NK-92 (cell line): ENCODE data around the gene DEFB125.
"Not testable (repeated sequence)": the region's sequence is repeated elsewhere in the genome, so short reads cannot be mapped to it uniquely, and the experiment has no call there.

Experiments
- DNase-seq: peaks from one replicate; lab custom pipeline; 2025; ENCODE audit not compliant: unreplicated experiment; lab: John Stamatoyannopoulos, UW

DEFB125 gene, protein sequence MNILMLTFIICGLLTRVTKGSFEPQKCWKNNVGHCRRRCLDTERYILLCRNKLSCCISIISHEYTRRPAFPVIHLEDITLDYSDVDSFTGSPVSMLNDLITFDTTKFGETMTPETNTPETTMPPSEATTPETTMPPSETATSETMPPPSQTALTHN

DNA sequence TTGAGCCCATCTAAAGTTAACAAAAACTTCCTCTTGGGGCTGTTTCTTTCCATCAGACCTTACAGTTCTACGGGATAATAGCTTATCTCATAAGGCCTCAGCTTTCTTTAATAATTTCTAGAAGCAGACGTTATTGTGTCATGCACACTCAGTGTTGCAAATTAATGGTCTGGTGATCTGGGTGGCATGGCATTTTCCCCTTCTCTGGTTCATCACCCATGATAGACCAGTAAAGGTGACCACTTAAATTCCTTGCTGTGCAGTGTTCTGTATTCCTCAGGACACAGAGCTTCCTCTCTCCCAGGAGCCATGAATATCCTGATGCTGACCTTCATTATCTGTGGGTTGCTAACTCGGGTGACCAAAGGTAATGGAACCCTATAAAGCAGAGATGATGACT is at the start of gene DEFB125:
DEFB125 (plus strand) TSS at position 272 of the 400 bp plus-strand sequence; CDS start at position 310, 38 bp downstream.
- no peak for DNase-seq

DNA sequence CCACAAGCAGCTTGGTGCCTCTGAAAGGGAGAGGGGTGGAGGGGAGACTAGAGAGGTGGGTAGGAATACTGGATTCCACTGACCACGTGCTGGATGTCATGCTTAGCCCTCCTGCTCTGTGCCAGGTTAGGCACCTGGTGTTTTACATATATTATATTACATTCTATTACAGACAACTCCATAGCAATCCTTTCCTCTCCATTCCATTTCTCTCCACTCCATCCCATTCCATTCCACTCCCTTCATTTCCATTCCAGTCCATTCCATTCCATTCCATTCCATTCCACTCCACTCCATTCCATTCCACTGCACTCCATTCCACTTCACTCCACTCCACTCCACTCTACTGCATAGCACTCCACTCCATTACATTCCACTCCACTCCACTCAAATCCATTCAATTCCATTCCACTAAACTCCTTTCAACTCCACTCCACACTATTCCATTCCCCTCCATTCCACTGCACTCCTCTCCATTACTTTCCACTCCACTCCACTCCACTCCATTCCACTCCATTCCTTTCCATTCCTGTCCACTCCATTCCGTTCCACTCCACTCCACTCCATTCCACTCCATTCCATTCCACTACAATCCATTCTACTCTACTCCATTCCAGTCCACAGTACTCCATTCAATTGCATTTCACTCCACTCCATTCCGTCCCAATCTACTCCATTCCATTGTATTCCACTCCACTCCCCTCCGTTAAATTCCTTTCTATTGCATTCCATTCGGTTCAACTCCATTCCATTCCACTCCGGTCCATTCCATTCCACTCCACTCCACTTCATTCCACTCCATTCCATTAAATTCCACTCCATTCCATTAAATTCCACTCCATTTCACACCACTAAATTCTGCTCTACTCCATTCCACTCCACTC is 27.2 kb upstream of the DEFB125 start:
- DNase-seq = no peak

DNA sequence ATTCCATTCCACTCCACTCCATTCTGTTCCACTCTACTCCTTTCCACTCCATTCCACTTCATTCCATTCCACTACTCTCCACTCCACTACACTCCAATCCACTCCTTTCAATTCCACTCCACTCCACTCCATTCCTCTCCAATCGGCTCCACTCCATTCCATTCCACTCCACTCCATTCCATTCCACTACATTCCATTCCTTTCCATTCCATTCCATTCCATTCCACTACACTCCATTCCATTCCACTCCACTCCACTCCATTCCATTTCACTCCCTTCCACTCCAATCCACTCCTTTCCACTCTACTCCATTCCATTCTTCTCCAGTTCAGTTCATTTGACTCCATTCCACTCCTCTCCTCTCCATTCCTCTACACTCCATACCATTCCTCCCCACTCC is 26.2 kb upstream of the DEFB125 start:
- no peak for DNase-seq

DNA sequence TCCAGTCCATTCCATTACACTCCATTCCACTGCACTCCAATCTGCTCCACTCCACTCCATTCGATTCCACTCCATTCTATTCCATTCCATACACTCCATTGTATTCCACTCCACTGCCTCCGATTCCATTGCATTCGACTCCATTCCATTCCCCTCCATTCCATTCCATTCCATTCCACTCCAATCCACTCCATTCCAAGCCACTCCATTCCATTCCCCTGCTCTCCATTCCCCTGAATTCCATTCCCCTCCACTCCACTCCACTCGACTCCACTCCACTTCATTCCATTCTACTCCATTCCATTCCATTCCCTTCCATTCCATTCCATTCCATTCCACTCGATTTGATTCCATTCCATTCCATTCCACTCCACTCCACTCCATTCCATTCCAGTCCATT is 25.7 kb upstream of the DEFB125 start:
- DNase-seq = no peak

DNA sequence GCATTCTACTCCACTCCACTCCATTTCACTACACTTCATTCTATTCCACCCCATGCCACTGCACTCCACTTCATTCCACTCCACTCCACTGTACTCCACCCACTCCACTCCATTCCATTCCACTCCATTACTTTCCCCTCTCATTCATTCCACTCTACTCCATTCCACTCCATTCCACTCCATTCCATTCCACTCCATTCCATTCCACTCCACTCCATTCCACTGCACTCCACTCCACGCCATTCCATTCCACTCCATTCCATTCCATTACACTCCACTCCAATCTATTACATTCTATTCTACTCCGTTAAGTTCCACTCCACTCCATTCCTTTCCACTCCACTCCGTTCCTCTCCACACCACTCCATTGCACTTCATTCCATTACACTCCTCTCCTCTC is 25.0 kb upstream of the DEFB125 start:
- DNase-seq = no peak

DNA sequence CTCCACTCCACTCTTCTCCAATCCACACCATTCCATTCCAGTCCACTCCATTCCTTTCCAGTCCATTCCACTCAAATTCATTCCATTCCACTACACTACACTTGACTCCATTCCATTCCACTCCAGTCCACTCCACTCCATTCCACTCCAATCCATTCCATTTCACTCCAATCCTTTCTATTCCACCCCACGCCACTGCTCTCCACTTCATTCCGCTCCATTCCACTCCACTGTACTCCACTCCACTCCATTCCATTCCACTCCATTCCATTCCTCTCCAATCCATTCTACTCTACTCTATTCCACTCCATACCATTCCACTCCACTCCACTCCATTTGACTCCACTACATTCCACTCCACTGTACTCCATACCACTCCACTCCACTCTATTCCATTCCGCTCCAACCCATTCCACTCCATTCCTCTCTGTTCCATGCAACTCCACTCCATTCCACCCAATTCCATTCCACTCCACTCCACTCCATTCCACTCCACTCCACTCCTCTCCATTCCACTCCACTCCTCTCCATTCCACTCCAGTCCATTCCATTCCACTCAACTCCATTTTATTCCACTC is 23.4 kb upstream of the DEFB125 start:
- DNase-seq = no peak

DNA sequence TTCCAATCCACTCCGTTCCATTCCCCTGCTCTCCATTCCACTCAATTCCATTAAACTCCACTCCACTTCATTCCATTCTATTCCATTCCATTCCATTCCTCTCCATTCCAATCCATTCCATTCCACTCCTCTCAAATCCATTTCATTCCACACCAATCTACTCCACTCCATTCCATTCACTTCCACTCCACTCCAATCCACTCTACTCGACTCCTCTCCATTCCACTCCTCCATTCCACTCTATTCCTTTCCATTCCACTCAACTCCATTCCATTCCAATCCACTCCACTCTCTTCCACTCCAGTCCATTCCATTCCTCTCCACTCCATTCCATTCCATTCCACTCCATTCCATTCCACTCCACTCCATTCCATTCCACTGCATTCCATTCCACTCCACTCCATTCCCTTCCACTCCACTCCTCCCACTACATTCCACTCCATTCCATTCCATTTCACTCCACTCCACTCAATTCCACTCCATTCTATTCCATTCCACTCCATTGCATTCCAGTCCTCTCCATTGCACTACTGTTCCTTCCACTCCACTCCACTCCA is 22.6 kb upstream of the DEFB125 start:
- no peak for DNase-seq

DNA sequence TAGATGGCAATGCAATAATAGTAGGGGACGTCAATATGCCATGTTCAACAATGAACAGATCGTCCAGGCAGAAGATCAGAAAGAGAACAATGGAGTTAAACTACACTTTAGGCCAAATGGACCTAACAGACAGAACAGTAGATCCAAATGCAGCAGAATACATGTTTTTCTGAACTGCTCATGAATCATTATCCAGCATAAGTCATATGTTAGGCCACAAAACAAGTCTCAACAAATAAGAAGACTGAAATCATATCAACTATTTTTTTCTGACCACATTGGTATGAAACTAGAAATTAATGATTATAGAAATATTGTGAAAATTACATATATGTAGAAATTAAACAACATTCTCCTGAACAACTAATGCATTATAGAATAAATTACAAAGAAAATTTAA is 10.2 kb upstream of the DEFB125 start:
- DNase-seq = no peak

DNA sequence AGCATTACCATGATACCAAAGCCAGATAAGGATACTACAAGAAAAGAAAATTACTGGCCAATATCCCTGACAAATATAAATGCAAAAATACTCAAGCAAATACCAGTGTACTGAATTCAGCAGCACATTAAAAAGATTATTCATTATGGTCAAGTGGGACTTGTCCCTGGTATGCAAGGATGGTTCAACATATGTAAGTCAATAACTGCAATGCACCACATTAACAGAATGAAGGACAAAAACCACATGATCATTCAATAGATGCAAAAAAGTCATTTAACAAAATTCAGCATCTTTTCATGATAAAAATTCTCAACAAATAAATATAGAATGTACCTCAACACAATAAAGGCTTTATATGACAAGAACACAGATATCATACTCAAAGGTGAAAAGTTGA is 9.1 kb upstream of the DEFB125 start:
- DNase-seq = no peak

DNA sequence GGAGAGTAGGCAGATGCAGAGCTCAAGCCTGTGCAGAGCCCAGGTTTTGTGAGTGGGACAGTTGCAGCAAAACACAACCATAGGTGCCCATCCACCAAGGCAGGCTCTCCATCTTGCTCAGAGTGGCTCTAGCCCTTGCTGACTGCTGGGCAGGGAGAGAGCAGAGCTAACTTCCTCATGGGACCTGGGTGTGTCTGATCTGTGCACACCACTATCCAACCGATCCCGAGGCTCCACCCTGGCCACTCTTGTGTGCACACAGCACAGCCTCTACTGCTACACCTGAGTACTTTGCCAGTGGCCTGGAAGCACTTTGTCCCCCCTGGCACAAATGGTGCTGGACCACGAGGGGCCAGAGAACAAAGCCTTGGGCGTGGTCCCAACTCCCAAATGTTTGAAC is 7.9 kb upstream of the DEFB125 start:
- no peak for DNase-seq

DNA sequence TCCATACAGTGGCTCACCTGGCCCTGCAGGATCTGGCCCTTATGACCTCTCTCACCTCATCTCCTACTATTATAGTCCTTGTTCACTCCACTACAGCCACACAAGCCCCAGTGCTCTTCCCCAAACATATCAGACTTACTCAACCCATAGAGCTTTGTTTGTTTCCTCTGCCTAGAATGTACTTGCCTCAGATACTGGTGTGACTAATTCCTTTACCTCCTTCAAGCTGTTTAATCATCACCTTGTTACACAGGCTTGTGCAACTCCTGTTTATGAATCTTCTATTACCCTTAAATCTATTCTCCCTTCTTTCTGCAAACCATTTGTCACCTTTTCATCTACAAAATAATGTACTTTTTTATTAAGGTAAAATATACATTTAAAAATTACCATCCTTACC is 3.2 kb downstream of the DEFB125 start:
- DNase-seq = no peak

DNA sequence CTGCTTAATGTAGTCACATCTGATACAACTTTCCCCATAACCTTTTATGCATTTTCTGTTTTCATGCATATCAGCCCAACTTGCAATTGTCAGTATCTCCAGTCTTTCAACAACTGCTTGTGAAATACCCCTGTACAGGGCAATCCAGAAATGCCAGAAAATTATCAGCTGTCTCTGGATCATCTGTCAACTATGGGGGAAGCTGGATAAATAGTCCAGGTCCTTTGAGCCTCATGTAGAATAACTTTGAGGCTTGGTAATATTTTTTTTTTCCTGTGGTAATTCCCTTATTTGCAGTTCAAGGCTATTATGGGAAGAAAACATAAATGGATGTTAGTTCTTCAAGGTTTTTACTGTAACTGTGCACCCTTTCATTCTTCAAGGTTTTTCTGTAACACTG is 6.2 kb downstream of the DEFB125 start:
- DNase-seq = no peak

DNA sequence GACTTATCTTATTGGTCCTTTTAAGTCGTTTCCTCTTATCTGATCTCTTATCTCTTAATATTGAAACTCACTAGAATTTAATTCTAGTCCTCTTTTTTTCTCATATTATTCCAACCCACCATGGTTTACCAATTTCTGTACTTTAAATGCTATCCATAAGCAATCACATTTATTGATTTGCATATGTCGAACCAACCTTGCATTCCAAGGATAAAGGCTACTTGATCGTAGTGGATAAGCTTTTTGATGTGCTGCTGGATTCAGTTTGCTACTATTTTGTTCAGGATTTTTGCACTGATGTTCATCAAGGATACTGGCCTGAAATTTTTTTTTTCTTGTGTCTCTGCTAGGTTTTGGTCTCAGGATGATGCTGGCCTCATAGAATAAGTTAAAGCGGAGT is 7.7 kb downstream of the DEFB125 start:
- no peak for DNase-seq

DNA sequence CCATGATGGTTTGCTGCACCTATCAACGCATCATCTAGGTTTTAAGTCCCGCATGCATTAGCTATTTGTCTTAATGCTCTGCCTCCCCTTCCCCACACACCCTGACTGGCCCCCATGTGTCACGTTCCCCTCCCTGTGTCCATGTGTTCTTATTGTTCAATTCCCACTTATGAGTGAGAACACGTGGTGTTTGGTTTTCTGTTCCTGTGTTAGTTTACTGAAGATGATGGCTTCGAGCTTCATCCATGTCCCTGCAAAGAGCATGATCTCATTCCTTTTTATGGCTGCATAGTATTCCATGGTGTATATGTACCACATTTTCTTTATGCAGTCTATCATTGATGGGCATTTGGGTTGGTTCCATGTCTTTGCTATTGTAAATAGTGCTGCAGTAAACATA is 10.2 kb downstream of the DEFB125 start:
- not testable (repeated sequence) for DNase-seq

DNA sequence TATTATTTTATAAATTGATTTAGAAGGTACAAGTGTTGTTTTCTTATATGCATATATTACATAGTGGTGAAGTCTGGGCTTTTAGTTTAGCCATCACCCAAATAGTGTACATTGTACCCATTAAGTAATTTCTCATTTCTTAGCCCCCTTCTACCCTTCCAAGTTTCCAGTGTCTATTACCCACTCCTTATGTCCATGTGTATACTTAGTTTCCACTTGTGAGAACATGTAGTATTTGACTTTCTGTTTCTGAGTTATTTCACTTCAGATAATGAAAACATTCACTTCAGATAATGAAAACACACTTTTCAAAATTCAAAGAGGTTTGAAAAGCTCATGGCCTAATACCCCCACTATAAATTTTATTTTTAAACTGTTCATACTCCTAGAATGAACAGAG is 14.5 kb downstream of the DEFB125 start:
- DNase-seq = no peak

DNA sequence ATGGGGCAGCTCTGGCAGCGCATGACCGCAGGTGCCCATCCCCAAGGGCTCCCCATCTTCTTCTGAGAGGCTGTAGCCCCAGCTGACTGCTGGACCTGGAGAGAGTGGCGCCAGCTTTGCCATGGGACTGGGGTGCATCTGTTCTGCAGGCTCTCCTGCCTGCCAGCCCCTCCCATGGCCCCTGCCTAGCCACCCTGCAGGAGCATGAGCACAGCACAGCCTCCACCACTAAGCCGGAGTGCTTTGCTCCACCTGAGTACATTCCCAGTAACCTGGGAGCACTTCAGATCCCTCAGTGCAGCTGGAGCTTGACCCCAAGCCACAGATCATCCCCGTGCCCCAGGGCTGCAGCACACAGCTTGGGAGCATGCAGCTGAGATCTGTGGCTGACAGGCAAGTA is 16.0 kb downstream of the DEFB125 start:
- DNase-seq = no peak

DNA sequence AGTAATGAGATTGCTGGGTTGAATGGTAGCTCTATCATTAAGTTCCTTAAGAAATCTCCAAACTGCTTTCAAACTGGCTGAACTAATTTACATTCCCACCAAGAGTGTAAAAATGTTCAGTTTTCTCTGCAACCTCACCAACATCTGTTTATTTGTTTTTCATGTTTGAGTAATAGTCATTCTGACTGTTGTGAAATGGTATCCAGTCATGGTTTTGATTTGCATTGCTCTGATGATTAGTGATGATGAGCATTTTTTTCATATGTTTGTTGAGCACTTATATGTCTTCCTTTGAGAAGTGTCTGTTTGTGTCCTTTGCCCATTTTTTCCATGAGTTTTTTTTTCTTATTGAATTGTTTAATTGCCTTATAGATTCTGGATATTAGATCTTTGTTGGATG is 24.9 kb downstream of the DEFB125 start:
- no peak for DNase-seq

DNA sequence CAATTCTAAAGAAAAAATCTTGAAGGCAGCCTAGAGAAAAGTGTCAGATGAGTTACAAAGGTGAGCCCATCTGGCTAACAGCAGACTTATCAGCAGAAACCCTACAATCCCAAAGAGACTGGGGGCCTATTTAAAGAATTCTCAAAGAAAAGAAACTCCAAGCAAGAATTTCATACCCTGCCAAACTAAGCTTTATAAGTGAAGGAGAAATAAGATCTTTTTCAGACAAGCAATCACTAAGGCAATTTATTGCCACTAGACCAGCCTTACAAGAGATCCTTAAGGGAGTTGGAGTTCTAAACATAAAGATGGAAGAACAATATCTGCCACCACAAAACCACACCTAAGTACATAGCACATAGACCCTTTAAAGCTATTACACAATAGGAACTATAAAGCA is 30.0 kb downstream of the DEFB125 start:
- no peak for DNase-seq

DNA sequence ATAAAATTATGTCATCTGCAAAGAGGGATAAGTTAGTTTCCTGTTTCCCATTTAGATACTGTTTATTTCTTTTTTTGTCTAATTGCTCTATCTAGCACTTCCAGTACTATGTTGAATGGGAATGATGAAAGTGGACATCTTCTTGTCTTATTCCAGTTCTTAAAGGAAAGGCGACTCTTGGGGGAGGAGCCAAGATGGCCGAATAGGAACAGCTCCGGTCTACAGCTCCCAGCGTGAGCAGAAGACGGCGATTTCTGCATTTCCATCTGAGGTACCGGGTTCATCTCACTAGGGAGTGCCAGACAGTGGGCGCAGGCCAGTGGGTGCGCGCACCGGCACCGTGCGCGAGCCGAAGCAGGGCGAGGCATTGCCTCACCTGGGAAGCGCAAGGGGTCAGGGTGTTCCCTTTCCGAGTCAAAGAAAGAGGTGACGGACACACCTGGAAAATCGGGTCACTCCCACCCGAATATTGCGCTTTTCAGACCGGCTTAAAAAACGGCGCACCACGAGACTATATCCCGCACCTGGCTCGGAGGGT is 42.4 kb downstream of the DEFB125 start:
- DNase-seq = not testable (repeated sequence)

DNA sequence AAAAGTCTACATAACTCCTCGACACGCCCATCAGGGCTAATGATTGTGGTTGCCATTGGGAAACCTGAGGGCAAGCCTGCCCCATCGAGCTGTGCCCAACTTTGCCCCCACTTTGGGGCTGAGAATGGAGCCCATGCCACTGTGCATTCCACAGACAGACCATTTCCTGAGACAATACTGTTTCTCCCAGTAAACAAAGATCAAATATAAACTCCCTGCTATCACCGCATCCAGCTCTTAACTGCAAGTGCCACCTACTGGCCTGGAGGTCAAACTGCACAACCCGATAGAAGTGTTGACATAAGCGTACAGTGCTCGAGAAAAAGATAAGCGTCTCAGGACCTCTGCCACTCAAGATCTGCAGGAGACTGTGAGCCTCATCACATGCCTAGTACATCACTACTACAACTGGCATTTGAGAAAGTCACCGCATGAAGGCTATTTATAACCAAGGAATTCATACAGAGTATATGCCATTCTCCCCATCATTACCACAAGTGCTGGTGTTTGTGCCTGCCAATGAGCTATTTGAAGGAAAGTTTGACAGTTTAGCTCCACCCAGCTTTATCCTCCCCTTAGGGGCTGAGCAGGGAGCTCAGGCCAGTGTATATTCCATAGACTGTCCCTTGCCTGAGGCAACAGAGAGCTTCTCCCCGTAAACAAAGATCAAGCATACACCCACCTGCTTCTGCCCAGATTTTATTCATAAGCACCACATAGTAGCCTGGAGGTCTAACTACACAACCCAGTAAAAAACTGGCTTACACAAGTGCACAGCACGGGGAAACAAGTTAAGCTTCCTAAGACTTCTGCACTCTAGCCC is 50.4 kb downstream of the DEFB125 start:
- DNase-seq = no peak

DNA sequence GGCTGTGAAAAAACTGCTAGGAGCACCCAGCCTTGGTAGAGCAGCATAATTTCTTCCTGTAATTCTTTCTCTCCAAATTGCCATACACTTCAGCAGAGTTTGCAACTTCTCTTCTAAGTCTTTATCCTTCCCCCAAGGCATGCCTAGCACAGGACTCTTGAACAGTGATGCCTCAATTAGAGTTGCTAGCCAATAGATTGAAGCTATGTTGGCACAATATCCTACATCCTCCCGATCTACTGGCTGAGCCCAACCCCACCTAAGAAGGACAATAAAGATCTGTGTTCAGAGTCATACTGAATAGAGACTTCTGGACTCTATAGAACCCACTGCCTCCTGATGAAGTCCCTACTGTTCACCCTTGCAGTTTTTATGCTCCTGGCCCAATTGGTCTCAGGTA is 54.8 kb downstream of the DEFB125 start, which contains the start of gene DEFB126:
DEFB126 (plus strand) TSS at position 301 of the 400 bp plus-strand sequence; CDS start at position 340, 39 bp downstream.
- no peak for DNase-seq
